GM19438 (cell line): ENCODE data around the gene PRUNE2.

Experiments used
- ATAC-seq: cut with Tn5 transposase; IDR thresholded peaks from one replicate; pipeline ENCODE4 v1.9.1; 2021; ENCODE audit warnings: low read depth; ENCODE audit not compliant: unreplicated experiment

Gene PRUNE2

GRCh38 chr9:76904661-76905457, 1.1 kb downstream of the PRUNE2 start:
- no peak for ATAC-seq

- ATAC-seq: no peak
These were observed 3.5 kb downstream of the PRUNE2 start for GRCh38 chr9:76902395-76902794.

- ATAC-seq: no peak
These were observed 4.1 kb downstream of the PRUNE2 start for GRCh38 chr9:76901801-76902200.

DNA sequence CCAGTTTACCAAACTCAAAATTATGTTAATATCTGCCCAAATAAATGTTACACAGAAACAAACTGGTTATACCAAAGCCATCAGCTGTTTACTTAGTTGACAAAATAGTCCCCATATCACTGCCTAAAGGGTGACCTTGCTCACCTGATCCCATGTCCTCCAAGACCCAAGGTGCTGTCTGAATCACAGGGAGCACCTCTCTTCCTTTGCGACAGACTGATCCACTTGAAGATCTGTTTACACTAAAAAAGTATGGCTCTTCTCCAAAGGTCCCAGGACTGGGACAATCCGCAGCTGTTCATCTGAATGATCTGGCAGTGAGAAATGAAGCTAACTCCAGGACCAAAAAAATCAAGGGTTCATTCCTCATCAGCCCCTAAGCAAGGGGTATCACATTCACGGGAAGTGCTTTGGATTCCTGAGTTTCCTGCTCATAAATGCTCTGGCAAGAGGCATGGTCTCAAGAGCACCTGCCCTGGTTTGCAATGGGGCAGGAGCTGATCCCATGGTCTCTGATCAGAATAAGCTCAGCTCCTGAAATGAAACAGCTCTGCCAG, 5.0 kb downstream of the PRUNE2 start:
- ATAC-seq: no peak

GRCh38 chr9:76898786-76899185, 7.1 kb downstream of the PRUNE2 start:
- ATAC-seq: no peak

DNA sequence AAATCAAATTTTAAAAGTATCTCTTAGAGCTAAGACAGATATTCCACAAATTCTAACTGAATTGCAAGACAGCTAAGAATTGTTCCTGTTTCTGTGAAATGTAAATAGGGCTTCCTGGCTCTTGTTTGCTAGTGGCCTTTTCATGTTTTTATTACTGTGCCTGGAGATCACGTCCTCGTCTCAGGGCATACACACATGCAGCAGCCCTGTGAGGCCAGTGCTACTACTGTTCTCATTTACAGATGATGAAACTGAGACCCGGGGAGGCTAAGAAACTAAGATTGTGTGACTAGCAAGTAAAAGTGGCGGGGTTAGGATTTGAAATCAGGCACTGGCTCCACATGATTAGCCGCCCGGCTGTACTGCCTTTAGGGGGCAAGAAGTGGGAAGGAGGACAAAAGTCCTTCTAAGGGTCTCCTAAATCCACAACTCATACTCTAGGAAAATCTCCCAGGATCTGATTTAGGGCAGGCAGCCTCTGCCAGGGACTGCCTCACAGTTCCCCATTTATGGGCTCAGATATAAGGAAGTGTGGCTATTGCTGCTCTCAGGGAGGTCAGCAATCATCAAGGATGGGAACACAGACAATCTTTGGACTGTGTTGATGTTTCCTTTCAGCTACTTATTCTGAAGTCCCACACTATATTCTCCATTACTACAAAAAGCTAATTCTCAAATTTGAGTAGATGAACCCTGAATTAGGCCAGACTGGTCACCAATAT, 7.9 kb downstream of the PRUNE2 start:
- ATAC-seq: no peak

GRCh38 chr9:76896035-76896434, 9.9 kb downstream of the PRUNE2 start:
- ATAC-seq: no peak

DNA sequence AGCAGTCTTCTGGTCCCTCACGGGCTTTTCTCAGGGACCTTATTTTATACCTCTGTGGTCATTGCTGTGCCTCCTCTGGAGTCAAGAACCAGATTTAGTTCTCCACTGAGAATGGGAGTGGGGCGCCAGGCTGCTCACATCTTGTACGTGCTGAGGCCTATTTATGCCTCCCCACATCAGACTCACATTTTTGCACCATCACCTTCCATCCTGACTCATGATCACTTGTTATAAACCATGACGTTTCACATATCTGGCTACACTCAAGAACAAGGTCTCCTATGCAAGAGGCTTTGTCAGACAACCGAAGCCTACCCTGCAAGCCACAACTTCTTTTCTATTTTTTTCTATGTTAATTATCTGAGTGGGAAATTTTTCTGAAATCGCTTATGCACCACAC, 10.7 kb downstream of the PRUNE2 start:
- no peak for ATAC-seq

GRCh38 chr9:76894198-76894597, 11.7 kb downstream of the PRUNE2 start:
- ATAC-seq: no peak

DNA sequence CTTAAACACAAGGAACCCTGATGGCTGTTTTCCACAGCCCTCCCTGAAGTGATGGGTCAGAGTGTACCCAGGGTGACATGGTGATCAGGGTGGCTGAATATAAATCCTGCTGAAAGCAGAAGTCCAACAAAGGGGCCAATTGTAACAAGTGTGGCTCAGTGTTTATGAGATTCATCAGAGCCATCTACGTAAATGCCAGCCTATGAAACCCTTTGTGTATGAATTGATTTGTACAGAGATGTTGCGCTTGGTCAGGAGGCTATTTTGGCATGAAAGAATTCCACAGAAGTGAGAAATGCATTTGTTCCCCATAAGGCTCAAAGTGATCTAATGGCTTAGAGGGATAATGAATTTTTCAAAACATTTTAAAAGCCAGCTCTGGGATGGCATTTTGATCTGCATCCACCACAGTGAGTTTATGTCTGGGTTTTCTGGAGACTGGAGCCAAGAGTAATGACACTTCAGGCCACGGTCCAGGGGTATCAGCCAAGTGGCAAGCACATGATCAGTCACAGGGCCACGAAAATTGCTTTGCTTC, 12.4 kb downstream of the PRUNE2 start:
- no peak for ATAC-seq

DNA sequence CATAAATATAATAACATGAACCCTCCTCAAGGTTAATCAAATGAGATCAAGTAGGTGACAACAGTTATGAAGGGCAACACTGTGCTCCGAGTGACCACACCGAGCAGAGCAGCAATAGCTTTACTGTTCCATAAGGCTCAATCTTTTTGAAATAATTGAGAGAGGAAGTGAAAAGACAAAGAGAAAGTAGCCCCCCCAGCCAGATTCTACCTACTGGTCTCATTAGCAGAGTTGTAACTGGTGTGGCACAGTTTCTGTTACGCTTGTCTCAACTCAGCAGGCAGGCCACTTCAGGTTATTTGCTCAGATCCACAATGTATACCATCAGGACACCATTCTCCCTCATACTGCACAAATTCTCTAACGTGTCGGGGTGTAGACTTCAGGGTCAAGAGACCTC, 14.0 kb downstream of the PRUNE2 start:
- no peak for ATAC-seq

- ATAC-seq: no peak
These were observed 14.6 kb downstream of the PRUNE2 start for GRCh38 chr9:76891279-76891678.

GRCh38 chr9:76887951-76888350, 18.0 kb downstream of the PRUNE2 start:
- no peak for ATAC-seq

- ATAC-seq: no peak
These were observed 18.7 kb downstream of the PRUNE2 start for GRCh38 chr9:76887003-76887821.

DNA sequence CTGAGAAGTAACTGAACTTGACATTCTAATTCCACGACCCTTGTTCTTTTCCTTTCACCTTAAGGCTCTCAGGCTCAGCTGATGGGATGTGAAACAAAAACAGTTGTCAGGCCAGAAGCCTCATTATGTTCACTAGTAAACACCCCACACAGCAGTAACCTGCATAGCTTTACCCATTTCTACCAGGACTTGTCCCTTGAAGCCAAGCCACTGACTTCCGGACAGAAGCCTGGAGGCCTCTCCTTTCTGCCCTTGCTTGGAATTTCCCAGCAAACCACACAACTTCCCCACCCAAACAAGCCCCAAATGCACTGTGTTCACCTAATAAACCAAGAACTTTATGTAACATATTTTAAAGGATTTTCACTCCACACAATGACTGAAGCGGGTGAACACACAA, 19.6 kb downstream of the PRUNE2 start:
- ATAC-seq: no peak

DNA sequence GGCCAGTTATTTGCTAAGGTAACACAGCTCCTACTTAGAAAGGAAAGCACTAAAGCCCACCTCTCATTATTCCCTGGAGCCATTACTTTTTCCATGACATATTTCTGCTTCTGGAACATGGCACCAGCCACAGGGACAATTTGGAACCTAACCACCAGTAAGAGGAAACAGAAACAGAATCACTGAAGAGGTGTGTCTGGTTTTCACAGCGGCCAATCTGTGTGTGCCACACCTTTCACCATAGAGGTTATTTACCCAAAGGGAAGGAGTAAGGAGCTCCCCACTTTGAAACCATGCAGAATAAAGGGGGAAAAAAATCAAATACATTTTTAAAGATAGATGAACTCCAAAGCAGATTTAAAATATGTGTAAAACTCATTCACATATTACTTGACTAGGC, 21.1 kb downstream of the PRUNE2 start:
- no peak for ATAC-seq

DNA sequence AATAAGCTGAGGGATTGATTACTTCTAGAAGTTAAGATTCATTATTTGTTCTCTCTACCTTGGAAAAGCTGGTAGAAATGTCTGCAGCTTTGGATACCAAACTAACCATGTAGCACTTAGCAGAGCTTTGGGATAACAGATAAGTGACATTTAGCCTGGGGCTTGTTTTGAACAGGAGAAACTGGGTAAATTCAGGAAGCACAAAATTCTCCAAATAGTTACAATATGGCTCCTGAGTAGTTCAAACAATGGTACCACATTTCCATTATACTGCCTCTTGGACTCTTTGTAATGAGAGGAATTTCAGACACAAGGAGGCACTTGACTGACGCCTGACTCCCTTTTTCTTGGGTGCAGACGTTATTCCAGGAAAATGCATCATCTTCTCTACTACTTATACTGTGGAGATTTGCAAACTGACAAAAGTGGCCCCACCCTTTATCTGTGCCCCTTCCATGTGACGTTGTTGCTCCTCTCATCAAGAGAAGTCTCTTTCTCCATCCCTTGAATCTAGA, 22.5 kb downstream of the PRUNE2 start:
- no peak for ATAC-seq

- peak; percentile 67 for ATAC-seq
These were observed 23.2 kb downstream of the PRUNE2 start for GRCh38 chr9:76882686-76883085.

- no peak for ATAC-seq
These were observed 25.7 kb downstream of the PRUNE2 start for GRCh38 chr9:76880210-76880609.

GRCh38 chr9:76878933-76879332, 27.0 kb downstream of the PRUNE2 start:
- ATAC-seq: no peak
